ENCODE data around the gene TESPA1. TPM values are rescaled to one million over a fixed set of nuclear protein-coding genes. Genes with fewer than 3 reads are reported as not detected.

The TESPA1 gene
- total and polyA plus RNA-seq, 2 of the 4 experiments (the other 2 are of a cell fraction): not detected

GRCh38 chr12:54967461-54967860, 17.1 kb downstream of the TESPA1 start:
- DNase-seq: no peak
- Histone ChIP-seq H2BK20ac (ENCODE audit: low read depth, low read length) (no peak overlapping the region), H3K4me3 (ENCODE audit: insufficient read depth, low read depth, low read length) (no peak overlapping the region), H2BK5ac (ENCODE audit: low read depth, low read length, poor library complexity, severe bottlenecking) (no peak overlapping the region), H2BK15ac (ENCODE audit: low read depth, low read length) (no peak overlapping the region), H4K8ac (ENCODE audit: low read depth in 2 of 2, low read length in 2 of 2) (no peak overlapping the region), H3K14ac (replicated peaks; ENCODE audit: low read depth, low read length) (no peak overlapping the region), H3K9me3 (ENCODE audit: control insufficient read depth, insufficient read depth, low read length) (no peaks in the 10 kb centered on the region), H3K4ac (ENCODE audit: low read depth, low read length) (no peak overlapping the region), H3K4me2 (ENCODE audit: low read depth, low read length) (no peak overlapping the region), H3K4me1 (ENCODE audit: control insufficient read depth, insufficient read depth, low read length) (no peaks in the 10 kb centered on the region), H3K27ac (ENCODE audit: insufficient read depth, low read length) (no peak overlapping the region), H2BK120ac (ENCODE audit: low read depth, low read length) (no peak overlapping the region), H3K9ac (ENCODE audit: low read depth, low read length) (no peak overlapping the region), H2AK5ac (ENCODE audit: low read depth, low read length) (no peak overlapping the region), H4K91ac (ENCODE audit: insufficient read depth, low read depth, low read length) (no peak overlapping the region), H2AFZ (replicated peaks; ENCODE audit: low read length, poor library complexity) (no peak overlapping the region), H3K36me3 (ENCODE audit: control insufficient read depth, insufficient read depth, low read length) (no peaks in the 10 kb centered on the region), H2AK9ac (replicated peaks; ENCODE audit: low read depth, low read length, poor library complexity) (no peak overlapping the region), H4K5ac (ENCODE audit: low read depth, low read length) (no peak overlapping the region), H4K20me1 (ENCODE audit: insufficient read depth, low read length) (no peaks in the 10 kb centered on the region), H3K23ac (ENCODE audit: low read depth, low read length) (no peak overlapping the region), H3K79me1 (ENCODE audit: low read depth in 1 of 2, low read length in 2 of 2) (no peaks in the 10 kb centered on the region), H3K56ac (ENCODE audit: extremely low read depth, insufficient read depth, low read length) (no peak overlapping the region), H3K27me3 (ENCODE audit: control insufficient read depth, insufficient read depth, low read length) (peaks cover 7% of the 10 kb centered on the region), H3K9me1 (ENCODE audit: insufficient read depth, low read length) (no peaks in the 10 kb centered on the region), H3K18ac (ENCODE audit: low read depth, low read length) (no peak overlapping the region)
- ChIA-PET CTCF (no interaction called here), POLR2A (ENCODE audit: unreplicated experiment) (no interaction called here)
- intact Hi-C loops (cut with micrococcal nuclease) (no loop called here), dilution Hi-C loops (cut with HindIII; ENCODE audit: low sequenced_read_pairs, unreplicated experiment) (no loop called here), in situ Hi-C loops (cut with MboI; ENCODE audit: low sequenced_read_pairs) (no loop called here)
- WGBS, 2 experiments (ENCODE audit: extremely low coverage in 2 of 2, insufficient read length in 1 of 2): no CpG with 5 or more reads among the region's 2 CpGs
- TF ChIP-seq CTCF (conservative IDR thresholded peaks at IDR 0.05; ENCODE audit: low read depth, low read length): no peak
- no peak for TF ChIP-seq CEBPB (IDR thresholded peaks at IDR 0.05; ENCODE audit: low read depth, low read length)
- no peak for TF ChIP-seq RCOR1 (IDR thresholded peaks at IDR 0.05; ENCODE audit: insufficient replicate concordance, low read length)
- no peak for TF ChIP-seq FOS (IDR thresholded peaks at IDR 0.05; ENCODE audit: low read depth, low read length)
- no peak for TF ChIP-seq CHD1 (IDR thresholded peaks at IDR 0.05; ENCODE audit: low read depth, low read length)
- no peak for TF ChIP-seq MXI1 (IDR thresholded peaks at IDR 0.05; ENCODE audit: borderline replicate concordance, low read depth, low read length)
- no peak for TF ChIP-seq MAZ (IDR thresholded peaks at IDR 0.05; ENCODE audit: borderline replicate concordance, low read depth, low read length)
- no peak for TF ChIP-seq POLR2A (IDR thresholded peaks at IDR 0.05; ENCODE audit: low read depth, low read length)
- no peak for TF ChIP-seq RFX5 (IDR thresholded peaks at IDR 0.05; ENCODE audit: low read depth, low read length)
- TF ChIP-seq SMC3 (IDR thresholded peaks at IDR 0.05; ENCODE audit: low read depth, low read length): no peak
- TF ChIP-seq NFE2L2 (IDR thresholded peaks at IDR 0.05; ENCODE audit: low read depth, low read length): no peak
- no peak for TF ChIP-seq USF2 (IDR thresholded peaks at IDR 0.05; ENCODE audit: low read depth, low read length)
- no peak for TF ChIP-seq ELK1 (IDR thresholded peaks at IDR 0.05; ENCODE audit: borderline replicate concordance, low read depth, low read length)
- TF ChIP-seq MAFK (IDR thresholded peaks at IDR 0.05; ENCODE audit: low read depth, low read length): no peak
- TF ChIP-seq RAD21 (IDR thresholded peaks at IDR 0.05; ENCODE audit: low read length): no peak
- no peak for TF ChIP-seq BHLHE40 (IDR thresholded peaks at IDR 0.05; ENCODE audit: low read depth, low read length)
- no TSS peak for BruUV-seq (replicated peaks)
- no peak for ATAC-seq (ENCODE audit: low read depth)

Measured in IMR-90 (cell line).